BJ (cell line): ENCODE data around the gene GPC4. TPM values are rescaled to one million over a fixed set of nuclear protein-coding genes. Genes with fewer than 3 reads are reported as not detected.
"Not testable (repeated sequence)": the region's sequence is repeated elsewhere in the genome, so short reads cannot be mapped to it uniquely, and the experiment has no call there.

Experiments
- CTCF ChIA-PET: fragments of 350-600 bp; formaldehyde crosslinking; extraction: SDS; loops from one replicate; lab custom pipeline; 2021; ENCODE audit warnings: antibody characterized with exemption, inconsistent platforms; lab: Yijun Ruan, JAX
- POLR2A ChIA-PET: fragments of 300-600 bp; sonication (Branson Sonifier 250); formaldehyde crosslinking; extraction: SDS; loops from one replicate; lab custom pipeline; 2021; ENCODE audit warnings: antibody characterized with exemption; lab: Charles Lee
- DNase-seq: peaks from one replicate; pipeline ENCODE4 v3.0.0-alpha.2; 2011; ENCODE audit warnings: low read depth
- H3K27me3 ChIP-seq: 2 replicates; pipeline ENCODE4 v1.6.0; 2011; ENCODE audit warnings: low read length; ENCODE audit not compliant: control insufficient read depth, insufficient read depth
- H3K36me3 ChIP-seq: 2 replicates; pipeline ENCODE4 v1.5.1; 2011; ENCODE audit warnings: low read length; ENCODE audit not compliant: control insufficient read depth, insufficient read depth
- H3K4me3 ChIP-seq: 2 replicates; pipeline ENCODE4 v1.5.1; 2011; ENCODE audit warnings: low read depth, mild to moderate bottlenecking, control low read depth, low read length
- polyA plus RNA-seq: library from polyadenylated mRNA; depleted of rRNA; stranded (reverse); fragments of >200 nt; gene quantifications from 2 replicates; pipeline ENCODE4 v1.2.3, GENCODE V29; 2011
- TF ChIP-seq, protein P1 (sequence below): IDR thresholded peaks from 2 replicates; pipeline ENCODE4 v1.5.1; 2011; ENCODE audit warnings: low read depth, mild to moderate bottlenecking, control low read depth, inconsistent platforms, low read length, moderate library complexity; ENCODE audit not compliant: insufficient read depth

Gene GPC4
- polyA plus RNA-seq, 1 experiment, result 0.26 TPM

DNA sequence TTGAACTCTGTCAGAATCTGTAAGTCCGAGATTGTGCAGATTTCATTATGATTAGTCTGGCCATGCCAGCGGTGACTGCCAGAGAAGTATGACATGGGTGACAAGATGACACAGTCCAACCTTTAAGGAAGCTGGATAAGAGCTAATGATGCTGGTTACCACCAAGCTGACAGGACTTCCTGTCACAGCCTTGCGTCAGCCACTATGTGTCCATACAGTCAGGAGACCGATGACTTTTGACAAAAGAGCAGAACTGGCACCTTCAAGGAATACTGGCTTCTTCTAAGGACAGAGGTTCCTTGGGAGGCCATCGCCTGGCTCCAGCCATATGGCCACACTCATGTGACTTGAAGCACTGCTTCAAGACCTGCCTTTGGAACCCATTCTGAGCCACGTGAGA is 129.9 kb downstream of the GPC4 start:
- ChIA-PET POLR2A (no interaction called here), CTCF (no interaction called here)
- TF ChIP-seq, protein P1, sequence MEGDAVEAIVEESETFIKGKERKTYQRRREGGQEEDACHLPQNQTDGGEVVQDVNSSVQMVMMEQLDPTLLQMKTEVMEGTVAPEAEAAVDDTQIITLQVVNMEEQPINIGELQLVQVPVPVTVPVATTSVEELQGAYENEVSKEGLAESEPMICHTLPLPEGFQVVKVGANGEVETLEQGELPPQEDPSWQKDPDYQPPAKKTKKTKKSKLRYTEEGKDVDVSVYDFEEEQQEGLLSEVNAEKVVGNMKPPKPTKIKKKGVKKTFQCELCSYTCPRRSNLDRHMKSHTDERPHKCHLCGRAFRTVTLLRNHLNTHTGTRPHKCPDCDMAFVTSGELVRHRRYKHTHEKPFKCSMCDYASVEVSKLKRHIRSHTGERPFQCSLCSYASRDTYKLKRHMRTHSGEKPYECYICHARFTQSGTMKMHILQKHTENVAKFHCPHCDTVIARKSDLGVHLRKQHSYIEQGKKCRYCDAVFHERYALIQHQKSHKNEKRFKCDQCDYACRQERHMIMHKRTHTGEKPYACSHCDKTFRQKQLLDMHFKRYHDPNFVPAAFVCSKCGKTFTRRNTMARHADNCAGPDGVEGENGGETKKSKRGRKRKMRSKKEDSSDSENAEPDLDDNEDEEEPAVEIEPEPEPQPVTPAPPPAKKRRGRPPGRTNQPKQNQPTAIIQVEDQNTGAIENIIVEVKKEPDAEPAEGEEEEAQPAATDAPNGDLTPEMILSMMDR, result no peak
- no peak for DNase-seq
- Histone ChIP-seq H3K27me3 (no peaks in the 10 kb centered on the region), H3K36me3 (no peaks in the 10 kb centered on the region), H3K4me3 (no peak overlapping the region)

DNA sequence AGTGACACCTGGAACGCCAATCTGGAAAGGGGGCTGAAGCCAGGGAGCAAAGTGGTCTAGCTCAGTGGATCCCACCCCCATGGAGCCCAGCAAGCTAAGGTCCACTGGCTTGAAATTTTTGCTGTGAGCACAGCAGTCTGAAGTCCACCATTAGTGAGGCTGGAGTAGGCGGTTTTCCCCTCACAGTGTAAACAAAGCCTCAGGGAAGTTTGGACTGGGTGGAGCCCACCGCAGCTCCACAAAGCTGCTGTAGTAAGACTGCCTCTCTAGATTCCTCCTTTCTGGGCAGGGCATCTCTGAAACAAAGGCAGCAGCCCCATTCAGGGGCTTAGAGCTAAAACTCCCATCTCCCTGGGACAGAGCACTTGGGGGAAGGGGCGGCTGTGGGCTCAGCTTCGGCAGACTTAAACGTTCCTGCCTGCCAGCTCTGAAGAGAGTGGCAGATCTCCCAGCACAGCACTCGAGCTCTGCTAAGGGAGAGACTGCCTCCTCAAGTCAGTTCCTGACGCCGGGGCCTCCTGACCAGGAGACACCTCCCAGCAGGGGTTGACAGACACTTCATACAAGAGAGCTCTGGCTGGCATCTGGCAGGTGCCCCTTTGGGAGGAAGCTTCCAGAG is 136.1 kb downstream of the GPC4 start:
- POLR2A ChIA-PET, H3K36me3 ChIP-seq, CTCF ChIA-PET, H3K4me3 ChIP-seq, DNase-seq, H3K27me3 ChIP-seq: not testable (repeated sequence)

DNA sequence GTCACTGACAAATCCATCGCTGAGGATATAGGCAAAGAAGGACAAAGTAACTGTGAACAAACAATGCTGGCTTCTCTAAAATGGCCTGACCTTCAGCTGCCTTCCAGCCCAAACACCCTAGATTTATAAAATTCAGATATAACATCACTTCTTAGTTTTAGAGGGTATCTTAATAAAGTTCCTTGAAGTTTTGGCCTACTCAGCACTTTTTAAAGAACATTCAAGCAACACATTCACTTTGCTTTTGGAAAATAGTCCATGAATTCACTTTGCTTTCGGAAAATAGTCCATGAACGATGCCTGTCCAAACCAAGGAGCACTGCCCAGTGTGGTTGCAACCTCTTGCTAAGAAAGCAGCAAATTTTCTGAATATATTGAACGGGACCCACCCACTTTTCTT is 142.1 kb downstream of the GPC4 start:
- no peaks in the 10 kb centered on the region for H3K27me3 ChIP-seq
- TF ChIP-seq, protein P1, result no peak
- CTCF ChIA-PET, result no interaction called here
- H3K36me3 ChIP-seq, result no peaks in the 10 kb centered on the region
- POLR2A ChIA-PET, result no interaction called here
- DNase-seq, result no peak
- H3K4me3 ChIP-seq, result no peak overlapping the region

DNA sequence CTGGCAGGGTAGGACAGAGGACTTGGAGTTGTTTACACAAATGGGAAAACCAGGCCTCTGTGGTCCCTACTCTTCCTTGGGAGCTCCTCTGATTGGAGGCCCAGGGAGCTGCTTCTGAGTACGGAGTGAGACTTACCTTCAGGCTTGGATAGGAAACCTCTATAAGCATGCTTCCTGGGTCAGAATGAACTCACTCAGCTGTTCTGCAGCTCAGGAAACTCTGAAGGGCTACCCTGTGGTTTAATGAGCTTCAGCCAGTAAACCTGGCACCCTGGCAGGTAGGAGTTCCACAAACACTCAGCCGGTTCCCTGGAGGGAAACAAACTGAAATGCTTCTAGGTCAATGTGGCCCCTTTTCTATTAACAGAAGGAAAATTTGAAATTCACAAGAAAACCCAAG is 146.1 kb downstream of the GPC4 start:
- POLR2A ChIA-PET, result no interaction called here
- H3K27me3 ChIP-seq, result no peaks in the 10 kb centered on the region
- no peaks in the 10 kb centered on the region for H3K36me3 ChIP-seq
- TF ChIP-seq, protein P1, result no peak
- CTCF ChIA-PET, result no interaction called here
- no peak for DNase-seq
- no peak overlapping the region for H3K4me3 ChIP-seq

DNA sequence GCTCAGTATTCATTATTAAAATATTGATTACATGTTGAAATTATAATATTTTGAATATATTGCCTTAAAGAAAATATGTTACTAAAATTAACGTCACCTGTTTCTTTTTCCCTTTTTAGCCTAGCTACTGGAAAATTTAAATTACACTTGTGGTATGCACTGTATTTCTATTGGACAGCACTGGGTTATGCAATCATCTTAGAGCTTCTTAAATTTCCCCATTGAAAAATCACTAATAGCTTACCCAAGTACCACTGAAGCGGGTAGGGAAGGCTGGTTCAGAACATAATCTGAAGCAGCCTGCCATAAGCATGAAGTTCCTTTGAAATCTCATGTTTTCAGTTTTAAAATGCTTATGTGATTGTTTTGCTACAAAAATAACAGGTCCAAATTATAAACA is 147.7 kb downstream of the GPC4 start:
- ChIA-PET POLR2A (no interaction called here), CTCF (no interaction called here)
- TF ChIP-seq, protein P1, result no peak
- H3K36me3 ChIP-seq, result no peaks in the 10 kb centered on the region
- H3K4me3 ChIP-seq, result no peak overlapping the region
- H3K27me3 ChIP-seq, result no peaks in the 10 kb centered on the region
- no peak for DNase-seq

DNA sequence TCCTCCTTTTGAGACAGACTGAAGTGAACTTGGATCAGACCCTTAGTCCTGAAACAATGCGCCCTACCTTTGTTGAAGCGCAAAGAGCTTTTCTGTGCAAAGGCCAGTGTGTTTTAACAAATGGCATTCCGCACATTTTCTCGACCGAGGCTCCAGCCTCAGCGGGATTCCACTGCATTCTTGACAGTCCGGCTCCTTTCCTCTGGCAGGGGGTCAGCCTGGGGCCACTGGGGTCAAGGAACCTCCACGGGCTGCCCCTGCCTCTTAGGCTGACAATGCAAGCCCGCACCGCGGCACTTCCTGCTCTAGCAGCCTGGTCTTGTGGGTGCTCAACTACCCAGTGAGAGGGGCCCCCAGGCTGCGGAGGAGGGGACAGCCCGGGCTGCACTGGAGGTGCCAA is 150.0 kb downstream of the GPC4 start:
- no peaks in the 10 kb centered on the region for H3K36me3 ChIP-seq
- no peaks in the 10 kb centered on the region for H3K27me3 ChIP-seq
- no peak overlapping the region for H3K4me3 ChIP-seq
- ChIA-PET CTCF (no interaction called here), POLR2A (no interaction called here)
- TF ChIP-seq, protein P1, result no peak
- no peak for DNase-seq
